H9 (cell line): Measurements from ENCODE around the gene NDUFS3. TPM values are rescaled to one million over a fixed set of nuclear protein-coding genes. Genes with fewer than 3 reads are reported as not detected.

Source experiments
- DNase-seq: peaks from one replicate; pipeline ENCODE4 v3.0.0-alpha.2; 2017
- H2AFZ ChIP-seq: one replicate; pipeline ENCODE4 v1.6.1; 2013; ENCODE audit warnings: mild to moderate bottlenecking, low read length, control low read depth, moderate library complexity
- H2AK5ac ChIP-seq: 2 replicates; pipeline ENCODE4 v1.6.1; 2013; ENCODE audit warnings: low read length, control low read depth, mixed read lengths; ENCODE audit not compliant: insufficient read length
- H2BK120ac ChIP-seq: one replicate; pipeline ENCODE4 v1.6.1; 2013; ENCODE audit warnings: low read depth, mild to moderate bottlenecking, low read length, control low read depth, inconsistent platforms; ENCODE audit not compliant: poor library complexity, severe bottlenecking
- H2BK12ac ChIP-seq: 2 replicates; pipeline ENCODE4 v1.6.1; 2013; ENCODE audit warnings: low read length, control low read depth, mixed read lengths, low read depth; ENCODE audit not compliant: insufficient read length
- H2BK15ac ChIP-seq: 2 replicates; pipeline ENCODE4 v1.6.1; 2013; ENCODE audit warnings: low read depth, low read length, control low read depth
- H2BK20ac ChIP-seq: one replicate; pipeline ENCODE4 v1.6.1; 2013; ENCODE audit warnings: low read depth, mild to moderate bottlenecking, low read length, control low read depth, inconsistent platforms; ENCODE audit not compliant: poor library complexity, severe bottlenecking
- H2BK5ac ChIP-seq: 2 replicates; pipeline ENCODE4 v1.6.1; 2013; ENCODE audit warnings: low read length, control low read depth, mixed read lengths; ENCODE audit not compliant: insufficient read length
- H3K14ac ChIP-seq: 2 replicates; pipeline ENCODE4 v1.6.1; 2013; ENCODE audit warnings: low read length, control low read depth; ENCODE audit not compliant: insufficient read depth
- H3K18ac ChIP-seq: 2 replicates; pipeline ENCODE4 v1.6.1; 2013; ENCODE audit warnings: low read depth, mild to moderate bottlenecking, mixed read lengths, low read length, control low read depth; ENCODE audit not compliant: insufficient read length
- H3K23ac ChIP-seq: 2 replicates; pipeline ENCODE4 v1.6.1; 2013; ENCODE audit warnings: low read length, control low read depth, mixed read lengths, low read depth; ENCODE audit not compliant: insufficient read length
- H3K23me2 ChIP-seq: 2 replicates; pipeline ENCODE4 v1.6.1; 2013; ENCODE audit warnings: low read depth, mild to moderate bottlenecking, mixed read lengths, low read length, control low read depth; ENCODE audit not compliant: insufficient read length, poor library complexity, severe bottlenecking
- H3K27ac ChIP-seq: 2 replicates; pipeline ENCODE4 v1.5.1; 2013; ENCODE audit warnings: low read length, control low read depth, mixed read lengths, low read depth; ENCODE audit not compliant: insufficient read length
- H3K27me3 ChIP-seq: 2 replicates; pipeline ENCODE4 v1.6.1; 2013; ENCODE audit warnings: low read length, control low read depth, inconsistent platforms; ENCODE audit not compliant: insufficient read depth
- H3K4ac ChIP-seq: 2 replicates; pipeline ENCODE4 v1.6.1; 2013; ENCODE audit warnings: low read depth, mild to moderate bottlenecking, control low read depth, inconsistent platforms, low read length, moderate library complexity
- H3K4me1 ChIP-seq: 2 replicates; pipeline ENCODE4 v1.6.1; 2013; ENCODE audit warnings: low read length, control low read depth, inconsistent platforms; ENCODE audit not compliant: insufficient read depth
- H3K4me2 ChIP-seq: 2 replicates; pipeline ENCODE4 v1.6.1; 2013; ENCODE audit warnings: low read length, control low read depth, mixed read lengths; ENCODE audit not compliant: insufficient read length, insufficient read depth
- H3K56ac ChIP-seq: 2 replicates; pipeline ENCODE4 v1.6.1; 2013; ENCODE audit warnings: low read depth, mild to moderate bottlenecking, mixed read lengths, low read length, control low read depth; ENCODE audit not compliant: insufficient read length
- H3K79me1 ChIP-seq: 2 replicates; pipeline ENCODE4 v1.6.1; 2013; ENCODE audit warnings: low read depth, mild to moderate bottlenecking, moderate library complexity, low read length, control low read depth, inconsistent platforms; ENCODE audit not compliant: insufficient read depth, poor library complexity, severe bottlenecking
- H3K79me2 ChIP-seq: 2 replicates; pipeline ENCODE4 v1.6.1; 2013; ENCODE audit warnings: low read length, control low read depth, inconsistent platforms; ENCODE audit not compliant: insufficient read depth
- H3K9ac ChIP-seq: 2 replicates; pipeline ENCODE4 v1.6.1; 2013; ENCODE audit warnings: low read length, control low read depth, mixed read lengths; ENCODE audit not compliant: insufficient read length; ENCODE audit errors: extremely low read depth
- H3K9me3 ChIP-seq: one replicate; pipeline ENCODE4 v1.6.1; 2013; ENCODE audit warnings: low read depth, low read length, inconsistent platforms; ENCODE audit not compliant: control insufficient read depth
- H3T11ph ChIP-seq: one replicate; pipeline ENCODE4 v1.6.1; 2013; ENCODE audit warnings: mild to moderate bottlenecking, low read length, control low read depth, inconsistent platforms
- H4K20me1 ChIP-seq: one replicate; pipeline ENCODE4 v1.6.1; 2013; ENCODE audit not compliant: control insufficient read depth, insufficient read length, insufficient read depth
- H4K5ac ChIP-seq: 2 replicates; pipeline ENCODE4 v1.6.1; 2013; ENCODE audit warnings: low read depth, mild to moderate bottlenecking, mixed read lengths, low read length, control low read depth; ENCODE audit not compliant: insufficient read length
- H4K8ac ChIP-seq: replicated peaks from 2 replicates; pipeline ENCODE4 v1.6.1; 2013; ENCODE audit warnings: low read length, control low read depth, mixed read lengths, low read depth; ENCODE audit not compliant: insufficient read length
- H4K91ac ChIP-seq: 2 replicates; pipeline ENCODE4 v1.6.1; 2013; ENCODE audit warnings: low read depth, mild to moderate bottlenecking, moderate library complexity, mixed read lengths, low read length, control low read depth; ENCODE audit not compliant: insufficient read length
- H3K27ac Mint-ChIP-seq, 3 experiments: 2 replicates in 2 of 3; 3 replicates in 1 of 3; pipeline ENCODE4 v1.8.0; 2020 to 2021; ENCODE audit warnings: mixed read lengths in 3 of 3, mild to moderate bottlenecking in 1 of 3, moderate library complexity in 1 of 3
- H3K27me3 Mint-ChIP-seq: 2 replicates; pipeline ENCODE4 v1.8.0; 2021; ENCODE audit warnings: low read depth, mild to moderate bottlenecking, moderate library complexity, mixed read lengths
- H3K36me3 Mint-ChIP-seq, 3 experiments: 2 replicates in 2 of 3; 3 replicates in 1 of 3; pipeline ENCODE4 v1.8.0; 2020 to 2021; ENCODE audit warnings: low read depth in 3 of 3, mixed read lengths in 3 of 3; ENCODE audit not compliant: insufficient read depth in 1 of 3
- H3K4me1 Mint-ChIP-seq, 2 experiments: 2 replicates each; pipeline ENCODE4 v1.8.0; 2020; ENCODE audit warnings: mixed read lengths in 2 of 2
- H3K4me3 Mint-ChIP-seq, 2 experiments: 2 replicates in 1 of 2; 3 replicates in 1 of 2; pipeline ENCODE4 v1.8.0; 2020 to 2021; ENCODE audit warnings: mild to moderate bottlenecking in 2 of 2, mixed read lengths in 2 of 2, moderate library complexity in 1 of 2
- H3K9me3 Mint-ChIP-seq, 2 experiments: 2 replicates in 1 of 2; 3 replicates in 1 of 2; pipeline ENCODE4 v1.8.0; 2020; ENCODE audit warnings: mild to moderate bottlenecking in 2 of 2, mixed read lengths in 2 of 2, moderate library complexity in 1 of 2
- CTCF ChIP-seq: fragments of 200-600 bp; sonication (generic); conservative IDR thresholded peaks from 3 replicates; pipeline ENCODE4 v1.8.0; 2021; ENCODE audit warnings: antibody characterized with exemption, mild to moderate bottlenecking
- WGBS: extraction: QIAGEN DNeasy Blood & Tissue Kit; methylation state at CpG from one replicate; pipeline ENCODE4 v1.1.7; 2013; ENCODE audit warnings: missing lambda C conversion rate, low lambda C conversion rate, mixed read lengths; ENCODE audit not compliant: insufficient read length; ENCODE audit errors: extremely low coverage; 5-methylcytosine and 5-hydroxymethylcytosine counted together
- total RNA-seq: library from RNA; stranded (reverse); gene quantifications from 2 replicates; pipeline ENCODE4 v1.2.1, GENCODE V29; 2021

NDUFS3 gene
- total RNA-seq, 1 experiment from 2014 or later, result 144 TPM

GRCh38 chr11:47571357-47571729 is 7.5 kb upstream of the NDUFS3 start:
- no peak overlapping the region for H3K4me2 ChIP-seq
- Mint-ChIP-seq H3K4me3 (no peak overlapping the region), H3K36me3 (peaks cover 21 to 75% (median 66%) of the 10 kb centered on the region in 3 experiments), H3K27me3 (no peaks in the 10 kb centered on the region), H3K9me3 (no peaks in the 10 kb centered on the region), H3K27ac (no peak overlapping the region; a peak in 1 of 7 replicates), H3K4me1 (peaks cover 5 to 6% of the 10 kb centered on the region in 2 experiments; a peak in 3 of 4 replicates)
- no peak for TF ChIP-seq CTCF
- no peak for DNase-seq
- no peak overlapping the region for H4K8ac ChIP-seq
- no peaks in the 10 kb centered on the region for H4K20me1 ChIP-seq
- no peak overlapping the region for H2BK5ac ChIP-seq
- no peak overlapping the region for H3K56ac ChIP-seq
- no peak overlapping the region for H3T11ph ChIP-seq
- no peak overlapping the region for H3K18ac ChIP-seq
- H3K9me3 ChIP-seq, result no peaks in the 10 kb centered on the region
- H3K4me1 ChIP-seq, result no peaks in the 10 kb centered on the region
- H2BK120ac ChIP-seq, result no peak overlapping the region
- H3K27me3 ChIP-seq, result no peaks in the 10 kb centered on the region
- no peak overlapping the region for H3K4ac ChIP-seq
- peaks cover 3% of the 10 kb centered on the region for H3K79me1 ChIP-seq
- H4K91ac ChIP-seq, result no peak overlapping the region
- no peaks in the 10 kb centered on the region for H3K23me2 ChIP-seq
- H2BK20ac ChIP-seq, result no peak overlapping the region
- H3K23ac ChIP-seq, result no peak overlapping the region
- H3K9ac ChIP-seq, result no peak overlapping the region
- H2AFZ ChIP-seq, result no peak overlapping the region
- no peak overlapping the region for H3K14ac ChIP-seq
- H4K5ac ChIP-seq, result no peak overlapping the region
- no peak overlapping the region for H2BK15ac ChIP-seq
- H2BK12ac ChIP-seq, result no peak overlapping the region
- no peaks in the 10 kb centered on the region; the same call in 1 of the 2 replicates for H3K79me2 ChIP-seq
- no peak overlapping the region for H2AK5ac ChIP-seq
- H3K27ac ChIP-seq, result no peak overlapping the region
- no CpG with 5 or more reads among the region's 4 CpGs for WGBS
